K562 (cell line): Measurements from ENCODE around the gene ZSCAN32. TPM values are rescaled to one million over a fixed set of nuclear protein-coding genes. Genes with fewer than 3 reads are reported as not detected.
A peak's percentile ranks its signal among the peaks of the same experiment; 100 is the strongest.

Experiments
- ARNT ChIP-seq, 2 experiments: fragments of 450-650 bp; IDR thresholded peaks; 2 replicates each; pipeline ENCODE4 v1.6.1; 2016; ENCODE audit warnings: mild to moderate bottlenecking in 1 of 2
- C11orf30 ChIP-seq: fragments of 450-650 bp; IDR thresholded peaks from 2 replicates; pipeline ENCODE4 v1.6.1; 2016; ENCODE audit warnings: low read depth, mild to moderate bottlenecking
- CBX2 ChIP-seq: fragments of 200-600 bp; sonication (generic); IDR thresholded peaks from one replicate; pipeline ENCODE4 v1.6.1; 2012; ENCODE audit warnings: mild to moderate bottlenecking, low read length, inconsistent platforms; ENCODE audit not compliant: insufficient read depth, poor library complexity, severe bottlenecking
- CC2D1A ChIP-seq: fragments of 450-650 bp; IDR thresholded peaks from 2 replicates; pipeline ENCODE4 v1.6.1; 2017; ENCODE audit warnings: mild to moderate bottlenecking
- CSDE1 ChIP-seq, 2 experiments: fragments of 450-650 bp; IDR thresholded peaks; 2 replicates each; pipeline ENCODE4 v1.6.1; 2016; ENCODE audit warnings: mild to moderate bottlenecking in 1 of 2
- EGR1 ChIP-seq: fragments of 450-650 bp; conservative IDR thresholded peaks from 2 replicates; pipeline ENCODE4 v1.6.1; 2017; ENCODE audit warnings: mild to moderate bottlenecking
- EP400 ChIP-seq: fragments of 450-650 bp; IDR thresholded peaks from 2 replicates; pipeline ENCODE4 v1.6.1; 2017; ENCODE audit warnings: antibody characterized with exemption, mild to moderate bottlenecking, moderate library complexity
- ESRRB ChIP-seq: fragments of 250-450 bp; sonication (Bioruptor Pico); IDR thresholded peaks from 2 replicates; pipeline ENCODE4 v1.5.0; 2020; ENCODE audit warnings: mild to moderate bottlenecking, moderate library complexity, borderline replicate concordance
- FOXA1 ChIP-seq: fragments of 450-650 bp; IDR thresholded peaks from 2 replicates; pipeline ENCODE4 v1.6.1; 2016; ENCODE audit warnings: mild to moderate bottlenecking, borderline replicate concordance
- GATA2 ChIP-seq: sonication (generic); formaldehyde crosslinking; IDR thresholded peaks from 2 replicates; pipeline ENCODE4 v1.4.0; 2020; ENCODE audit warnings: mild to moderate bottlenecking, missing genetic modification reagents
- GATAD2B ChIP-seq: fragments of 450-650 bp; IDR thresholded peaks from 2 replicates; pipeline ENCODE4 v1.6.1; 2017; ENCODE audit warnings: mild to moderate bottlenecking, borderline replicate concordance
- HOXB6 ChIP-seq: fragments of 250-450 bp; sonication (Bioruptor Pico); IDR thresholded peaks from 2 replicates; pipeline ENCODE4 v1.5.1; 2022; ENCODE audit warnings: mild to moderate bottlenecking, borderline replicate concordance
- MAFF ChIP-seq: IDR thresholded peaks from 2 replicates; pipeline ENCODE4 v1.6.1; 2012; ENCODE audit warnings: low read length, improper control_type of control experiment
- NFATC3 ChIP-seq: fragments of 450-650 bp; IDR thresholded peaks from 2 replicates; pipeline ENCODE4 v1.6.1; 2017; ENCODE audit warnings: mild to moderate bottlenecking
- POLR2AphosphoS5 ChIP-seq: IDR thresholded peaks from 2 replicates; pipeline ENCODE4 v1.6.1; 2011; ENCODE audit warnings: mild to moderate bottlenecking, low read depth, low read length, moderate library complexity; ENCODE audit not compliant: control insufficient read depth, insufficient read depth
- RAD21 ChIP-seq, 2 experiments: fragments of 250-450 bp in 1 of 2; fragments of 450-650 bp in 1 of 2; sonication (Bioruptor Pico) in 1 of 2; formaldehyde crosslinking in 1 of 2; IDR thresholded peaks in 1 of 2; conservative IDR thresholded peaks in 1 of 2; 2 replicates each; pipeline versions ENCODE4 v1.4.0 to v1.8.0; 2020 to 2022; ENCODE audit warnings: mild to moderate bottlenecking in 2 of 2, moderate library complexity in 1 of 2
- RBM34 ChIP-seq: fragments of 200-400 bp; formaldehyde crosslinking; IDR thresholded peaks from 2 replicates; pipeline ENCODE4 v1.6.1; 2018; ENCODE audit warnings: low read length, borderline replicate concordance; ENCODE audit not compliant: insufficient read depth
- SAFB ChIP-seq: fragments of 200-400 bp; formaldehyde crosslinking; IDR thresholded peaks from 2 replicates; pipeline ENCODE4 v1.6.1; 2017; ENCODE audit warnings: low read depth, low read length, borderline replicate concordance
- TARDBP ChIP-seq: fragments of 450-650 bp; IDR thresholded peaks from 2 replicates; pipeline ENCODE4 v1.6.1; 2016
- ZC3H11A ChIP-seq: IDR thresholded peaks from 2 replicates; pipeline ENCODE4 v1.6.1; 2012; ENCODE audit warnings: low read depth, low read length, improper control_type of control experiment
- ZNF212 ChIP-seq: fragments of 450-650 bp; formaldehyde crosslinking; IDR thresholded peaks from 2 replicates; pipeline ENCODE4 v1.4.0; 2020; ENCODE audit warnings: mild to moderate bottlenecking
- polyA plus RNA-seq, 8 experiments: library from polyadenylated mRNA; depleted of rRNA in 4 of 8; stranded (reverse) in 5 of 8; unstranded in 3 of 8; fragments of >200 nt; fragmentation: Nextera tagmentation in 2 of 8; fragmentation: Illumina TruSeq in 1 of 8; extraction: Ambion mirVana in 2 of 8; extraction: Trizol in 1 of 8; gene quantifications; 2 replicates each; pipeline versions ENCODE4 v1.2.1 to v1.2.3, GENCODE V29; 2011 to 2014; ENCODE audit warnings: inconsistent platforms in 1 of 8, missing spikeins in 1 of 8
- total RNA-seq, 7 experiments: library from RNA; depleted of rRNA in 6 of 7; stranded (reverse); fragments of >200 nt in 6 of 7; fragmentation: Illumina TruSeq in 2 of 7; extraction: Trizol in 2 of 7; gene quantifications; 2 replicates each; pipeline versions ENCODE4 v1.2.1 to v1.2.3, GENCODE V29; 2011 to 2021; ENCODE audit warnings: low replicate concordance in 1 of 7
- TF ChIP-seq, protein P1 (sequence below): fragments of 450-650 bp; IDR thresholded peaks from 2 replicates; pipeline ENCODE4 v1.6.1; 2016; ENCODE audit warnings: low read depth

Gene ZSCAN32
- total and polyA plus RNA-seq, 9 of the 15 experiments (the other 6 are each of a cell fraction or from before 2014, with no cell fraction given), result 16.0 to 29.4 (median 19.2) TPM

DNA sequence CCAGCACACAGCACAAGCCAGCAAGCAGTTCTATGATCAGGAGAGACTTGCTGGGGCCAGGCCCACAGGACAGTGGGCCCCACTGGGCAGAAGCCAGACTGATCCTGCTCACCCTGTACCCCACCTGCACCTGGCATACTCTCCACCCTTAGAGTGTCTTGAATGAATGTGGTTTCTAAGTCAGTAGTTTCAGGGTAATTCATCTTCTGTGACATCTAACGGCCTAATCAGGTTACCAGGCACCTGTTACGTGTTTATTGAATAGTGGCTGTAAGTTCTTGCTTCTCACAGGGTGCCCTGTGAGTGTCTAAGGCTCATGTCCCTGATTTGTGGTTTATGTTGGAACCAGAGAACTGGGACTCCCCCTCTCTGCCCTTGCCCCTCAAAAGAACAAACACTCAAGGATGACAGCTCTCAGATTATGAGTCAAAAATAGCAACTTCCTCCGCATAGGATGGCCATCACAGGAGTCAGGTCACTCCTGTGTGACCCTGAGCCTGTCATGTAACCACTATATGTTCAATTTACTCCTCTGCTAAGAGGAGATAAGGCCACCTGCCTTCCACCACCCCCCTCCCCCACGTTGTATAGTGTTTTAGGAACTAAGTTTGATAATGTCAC lies 52.1 kb downstream of the ZSCAN32 start (continued):
- TF ChIP-seq C11orf30 (no peak), CSDE1 (IDR thresholded peaks at IDR 0.05) (no peak), RAD21 (CRISPR knock-in tag; conservative IDR thresholded peaks at IDR 0.05 in 1 of 2, IDR thresholded peaks at IDR 0.05 in 1 of 2) (no peak), NFATC3 (no peak), HOXB6 (CRISPR knock-in tag) (no peak), EGR1 (peak; percentile 76), GATA2 (peak; percentile 69; the same call in 1 of the 2 replicates), ZC3H11A (no peak), FOXA1 (no peak), EP400 (no peak), ESRRB (no peak), TARDBP (peak; percentile 91), ZNF212 (CRISPR knock-in tag) (no peak), CC2D1A (peak; percentile 64; the same call in 1 of the 2 replicates), POLR2AphosphoS5 (peak; percentile 85), CBX2 (no peak), GATAD2B (no peak), MAFF (no peak), SAFB (no peak), RBM34 (no peak), ARNT (IDR thresholded peaks at IDR 0.05) (peak; percentile 78 to 94; a peak in 3 of 4 replicates)
- TF ChIP-seq, protein P1, sequence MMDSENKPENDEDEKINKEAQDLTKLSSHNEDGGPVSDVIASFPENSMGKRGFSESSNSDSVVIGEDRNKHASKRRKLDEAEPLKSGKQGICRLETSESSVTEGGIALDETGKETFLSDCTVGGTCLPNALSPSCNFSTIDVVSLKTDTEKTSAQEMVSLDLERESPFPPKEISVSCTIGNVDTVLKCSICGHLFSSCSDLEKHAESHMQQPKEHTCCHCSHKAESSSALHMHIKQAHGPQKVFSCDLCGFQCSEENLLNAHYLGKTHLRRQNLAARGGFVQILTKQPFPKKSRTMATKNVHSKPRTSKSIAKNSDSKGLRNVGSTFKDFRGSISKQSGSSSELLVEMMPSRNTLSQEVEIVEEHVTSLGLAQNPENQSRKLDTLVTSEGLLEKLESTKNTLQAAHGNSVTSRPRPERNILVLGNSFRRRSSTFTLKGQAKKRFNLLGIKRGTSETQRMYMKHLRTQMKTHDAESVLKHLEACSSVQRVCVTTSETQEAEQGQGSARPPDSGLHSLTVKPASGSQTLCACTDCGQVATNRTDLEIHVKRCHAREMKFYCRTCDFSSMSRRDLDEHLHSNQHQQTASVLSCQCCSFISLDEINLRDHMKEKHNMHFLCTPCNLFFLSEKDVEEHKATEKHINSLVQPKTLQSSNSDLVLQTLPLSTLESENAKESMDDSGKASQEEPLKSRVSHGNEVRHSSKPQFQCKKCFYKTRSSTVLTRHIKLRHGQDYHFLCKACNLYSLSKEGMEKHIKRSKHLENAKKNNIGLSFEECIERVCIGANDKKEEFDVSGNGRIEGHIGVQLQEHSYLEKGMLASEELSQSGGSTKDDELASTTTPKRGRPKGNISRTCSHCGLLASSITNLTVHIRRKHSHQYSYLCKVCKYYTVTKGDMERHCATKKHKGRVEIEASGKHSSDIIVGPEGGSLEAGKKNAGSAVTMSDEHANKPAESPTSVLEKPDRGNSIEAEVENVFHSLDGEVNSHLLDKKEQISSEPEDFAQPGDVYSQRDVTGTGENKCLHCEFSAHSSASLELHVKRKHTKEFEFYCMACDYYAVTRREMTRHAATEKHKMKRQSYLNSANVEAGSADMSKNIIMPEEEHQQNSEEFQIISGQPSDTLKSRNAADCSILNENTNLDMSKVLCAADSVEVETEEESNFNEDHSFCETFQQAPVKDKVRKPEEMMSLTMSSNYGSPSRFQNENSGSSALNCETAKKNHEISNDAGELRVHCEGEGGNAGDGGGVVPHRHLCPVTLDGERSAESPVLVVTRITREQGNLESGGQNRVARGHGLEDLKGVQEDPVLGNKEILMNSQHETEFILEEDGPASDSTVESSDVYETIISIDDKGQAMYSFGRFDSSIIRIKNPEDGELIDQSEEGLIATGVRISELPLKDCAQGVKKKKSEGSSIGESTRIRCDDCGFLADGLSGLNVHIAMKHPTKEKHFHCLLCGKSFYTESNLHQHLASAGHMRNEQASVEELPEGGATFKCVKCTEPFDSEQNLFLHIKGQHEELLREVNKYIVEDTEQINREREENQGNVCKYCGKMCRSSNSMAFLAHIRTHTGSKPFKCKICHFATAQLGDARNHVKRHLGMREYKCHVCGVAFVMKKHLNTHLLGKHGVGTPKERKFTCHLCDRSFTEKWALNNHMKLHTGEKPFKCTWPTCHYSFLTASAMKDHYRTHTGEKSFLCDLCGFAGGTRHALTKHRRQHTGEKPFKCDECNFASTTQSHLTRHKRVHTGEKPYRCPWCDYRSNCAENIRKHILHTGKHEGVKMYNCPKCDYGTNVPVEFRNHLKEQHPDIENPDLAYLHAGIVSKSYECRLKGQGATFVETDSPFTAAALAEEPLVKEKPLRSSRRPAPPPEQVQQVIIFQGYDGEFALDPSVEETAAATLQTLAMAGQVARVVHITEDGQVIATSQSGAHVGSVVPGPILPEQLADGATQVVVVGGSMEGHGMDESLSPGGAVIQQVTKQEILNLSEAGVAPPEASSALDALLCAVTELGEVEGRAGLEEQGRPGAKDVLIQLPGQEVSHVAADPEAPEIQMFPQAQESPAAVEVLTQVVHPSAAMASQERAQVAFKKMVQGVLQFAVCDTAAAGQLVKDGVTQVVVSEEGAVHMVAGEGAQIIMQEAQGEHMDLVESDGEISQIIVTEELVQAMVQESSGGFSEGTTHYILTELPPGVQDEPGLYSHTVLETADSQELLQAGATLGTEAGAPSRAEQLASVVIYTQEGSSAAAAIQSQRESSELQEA, result no peak
